ENCODE measurements around the gene PFDN5. TPM values are rescaled to one million over a fixed set of nuclear protein-coding genes. Genes with fewer than 3 reads are reported as not detected.
A peak's percentile ranks its signal among the peaks of the same experiment; 100 is the strongest.

The PFDN5 gene
- total and polyA plus RNA-seq, 9 of the 15 experiments (the other 6 are each of a cell fraction or from before 2014, with no cell fraction given) = 361 to 1,636 (median 742) TPM

GRCh38 chr12:53324779-53325510 lies 29.6 kb downstream of the PFDN5 start (continued):
- TF ChIP-seq GATAD2B (IDR thresholded peaks at IDR 0.05; ENCODE audit: borderline replicate concordance) (peak; percentile 73; the same call in 1 of the 2 replicates), MLLT1 (IDR thresholded peaks at IDR 0.05) (0 out of 4 replicates have a peak, but pooled peaks of 1 of the 2 experiments have one; percentile 30), CCNT2 (IDR thresholded peaks at IDR 0.05; ENCODE audit: borderline replicate concordance, extremely low read depth, insufficient read length, low read depth, low read length) (peak; percentile 62), MTA3 (IDR thresholded peaks at IDR 0.05; ENCODE audit: borderline replicate concordance) (peak; percentile 74; the same call in 1 of the 2 replicates), ZBED1 (IDR thresholded peaks at IDR 0.05) (0 out of 2 replicates have a peak, but pooled peaks have one; percentile 35), NFXL1 (CRISPR knock-in tag; IDR thresholded peaks at IDR 0.05) (no peak), ILK (tag; IDR thresholded peaks at IDR 0.05; ENCODE audit: borderline replicate concordance, low read depth) (no peak), ZNF398 (CRISPR knock-in tag; IDR thresholded peaks at IDR 0.05) (no peak), ZNF143 (CRISPR knock-in tag; IDR thresholded peaks at IDR 0.05) (0 out of 2 replicates have a peak, but pooled peaks have one; percentile 20), ELF2 (CRISPR knock-in tag; IDR thresholded peaks at IDR 0.05) (no peak), TGIF2 (CRISPR knock-in tag; IDR thresholded peaks at IDR 0.05) (peak; percentile 62; the same call in 1 of the 2 replicates), NR2C2 (CRISPR knock-in tag; IDR thresholded peaks at IDR 0.05) (no peak), NR2C2 (tag; IDR thresholded peaks at IDR 0.05) (peak; percentile 92), FIP1L1 (IDR thresholded peaks at IDR 0.05; ENCODE audit: low read depth, low read length, poor library complexity, severe bottlenecking) (peak; percentile 60), TARDBP (IDR thresholded peaks at IDR 0.05) (no peak), E2F6 (IDR thresholded peaks at IDR 0.05; ENCODE audit: borderline replicate concordance in 1 of 2, extremely low read depth in 1 of 2, insufficient read depth in 1 of 2, insufficient read length in 1 of 2, low read depth in 1 of 2, low read length in 1 of 2, poor library complexity in 1 of 2, severe bottlenecking in 1 of 2) (peak; percentile 60 to 93), PHF20 (IDR thresholded peaks at IDR 0.05; ENCODE audit: partially characterized antibody) (peak; percentile 12), HNRNPLL (IDR thresholded peaks at IDR 0.05; ENCODE audit: low read depth, low read length, poor library complexity, severe bottlenecking) (peak; percentile 56), ESRRA (IDR thresholded peaks at IDR 0.05; ENCODE audit: borderline replicate concordance, low read depth) (peak; percentile 38), HIVEP1 (CRISPR knock-in tag; IDR thresholded peaks at IDR 0.05) (no peak), ZNF140 (CRISPR knock-in tag; IDR thresholded peaks at IDR 0.05) (no peak), ZBTB5 (IDR thresholded peaks at IDR 0.05) (no peak)

Measured in K562 (cell line).